SK-N-SH (cell line): ENCODE measurements around the gene GPR55. TPM values are rescaled to one million over a fixed set of nuclear protein-coding genes. Genes with fewer than 3 reads are reported as not detected.

Source experiments
- CTCF ChIA-PET: fragments of 300-600, 350-600 bp; formaldehyde crosslinking; extraction: SDS; loops from one replicate; lab custom pipeline; 2021; lab: Yijun Ruan, JAX
- POLR2A ChIA-PET: fragments of 350-600 bp; sonication (Branson Sonifier 250); formaldehyde crosslinking; extraction: SDS; loops from one replicate; lab custom pipeline; 2020; ENCODE audit warnings: antibody characterized with exemption, inconsistent platforms; lab: Yijun Ruan, JAX
- DNase-seq: peaks from one replicate; pipeline ENCODE4 v3.0.0; 2012
- H2AFZ ChIP-seq: fragments of 200-600 bp; sonication (generic); 2 replicates; pipeline ENCODE4 v1.8.1; 2016; ENCODE audit warnings: antibody characterized with exemption, mild to moderate bottlenecking, low read depth
- H3F3A ChIP-seq: fragments of 200-600 bp; sonication (generic); replicated peaks from 2 replicates; pipeline ENCODE3; 2016; ENCODE audit warnings: antibody characterized with exemption, mild to moderate bottlenecking; ENCODE audit not compliant: insufficient read depth
- H3K27ac ChIP-seq, 2 experiments: fragments of 200-500 bp in 1 of 2; fragments of 200-600 bp in 1 of 2; sonication (Bioruptor generic) in 1 of 2; sonication (generic), shearing (Covaris generic) in 1 of 2; 2 replicates each; pipeline versions ENCODE4 v1.5.1 to v1.6.1; 2014 to 2016; ENCODE audit warnings: low read depth in 2 of 2, inconsistent platforms in 1 of 2, low read length in 1 of 2, mild to moderate bottlenecking in 1 of 2, mixed read lengths in 1 of 2
- H3K27me3 ChIP-seq: fragments of 200-600 bp; sonication (generic), shearing (Covaris generic); 2 replicates; pipeline ENCODE4 v1.6.1; 2016; ENCODE audit warnings: mixed run types; ENCODE audit not compliant: insufficient read depth
- H3K36me3 ChIP-seq, 2 experiments: fragments of 200-500 bp in 1 of 2; fragments of 200-600 bp in 1 of 2; sonication (Bioruptor generic) in 1 of 2; sonication (generic) in 1 of 2; replicated peaks in 1 of 2; 2 replicates each; pipeline versions ENCODE3 to v1.5.1; 2014 to 2016; ENCODE audit warnings: low read length in 1 of 2, mild to moderate bottlenecking in 1 of 2; ENCODE audit not compliant: insufficient read depth in 2 of 2, control insufficient read depth in 1 of 2
- H3K4me1 ChIP-seq, 2 experiments: fragments of 200-500 bp in 1 of 2; fragments of 200-600 bp in 1 of 2; sonication (Bioruptor generic) in 1 of 2; sonication (generic), shearing (Covaris generic) in 1 of 2; 2 replicates each; pipeline versions ENCODE4 v1.5.1 to v1.6.1; 2014 to 2016; ENCODE audit warnings: low read depth in 1 of 2, low read length in 1 of 2, mixed run types in 1 of 2; ENCODE audit not compliant: insufficient read depth in 2 of 2, control insufficient read depth in 1 of 2
- H3K4me2 ChIP-seq: fragments of 200-600 bp; sonication (generic), shearing (Covaris generic); 2 replicates; pipeline ENCODE4 v1.6.1; 2017; ENCODE audit warnings: mixed run types
- H3K4me3 ChIP-seq, 2 experiments: fragments of 200-500 bp in 1 of 2; fragments of 200-600 bp in 1 of 2; sonication (Bioruptor generic) in 1 of 2; sonication (generic), shearing (Covaris generic) in 1 of 2; 2 replicates each; pipeline versions ENCODE4 v1.5.1 to v1.8.1; 2014 to 2016; ENCODE audit warnings: low read depth in 2 of 2, inconsistent platforms in 1 of 2, low read length in 1 of 2, mild to moderate bottlenecking in 1 of 2, mixed read lengths in 1 of 2, moderate library complexity in 1 of 2
- H3K79me2 ChIP-seq: fragments of 200-600 bp; sonication (generic); 2 replicates; pipeline ENCODE4 v1.8.1; 2017; ENCODE audit warnings: mild to moderate bottlenecking; ENCODE audit not compliant: insufficient read depth
- H3K9ac ChIP-seq: fragments of 200-600 bp; sonication (generic); 2 replicates; pipeline ENCODE4 v1.6.1; 2017; ENCODE audit warnings: mixed run types
- H3K9me2 ChIP-seq: fragments of 200-600 bp; sonication (generic); 2 replicates; pipeline ENCODE4 v1.6.1; 2017; ENCODE audit warnings: mixed run types
- H3K9me3 ChIP-seq: fragments of 200-600 bp; sonication (generic); 2 replicates; pipeline ENCODE4 v1.6.1; 2017; ENCODE audit warnings: mixed run types, mild to moderate bottlenecking, moderate library complexity
- H4K20me1 ChIP-seq: fragments of 200-600 bp; sonication (generic); 2 replicates; pipeline ENCODE4 v1.6.1; 2017; ENCODE audit warnings: mild to moderate bottlenecking, mixed run types; ENCODE audit not compliant: insufficient read depth
- CHD2 ChIP-seq: fragments of 150-350 bp; IDR thresholded peaks from 2 replicates; pipeline ENCODE4 v1.6.1; 2018; ENCODE audit warnings: low read length; ENCODE audit not compliant: partially characterized antibody
- ELF1 ChIP-seq: IDR thresholded peaks from 2 replicates; pipeline ENCODE4 v1.4.0; 2012
- GABPA ChIP-seq: IDR thresholded peaks from 2 replicates; pipeline ENCODE4 v1.4.0; 2012; ENCODE audit warnings: low read depth, mild to moderate bottlenecking
- JUND ChIP-seq: IDR thresholded peaks from 2 replicates; pipeline ENCODE4 v1.4.0; 2012
- MAX ChIP-seq: IDR thresholded peaks from 2 replicates; pipeline ENCODE4 v1.4.0; 2012; ENCODE audit warnings: low read depth
- MEF2A ChIP-seq: IDR thresholded peaks from 2 replicates; pipeline ENCODE4 v1.4.0; 2012; ENCODE audit warnings: low read depth, borderline replicate concordance
- MXI1 ChIP-seq: IDR thresholded peaks from 2 replicates; pipeline ENCODE4 v1.6.1; 2012; ENCODE audit warnings: mild to moderate bottlenecking, low read depth, low read length, improper control_type of control experiment
- SIN3A ChIP-seq: IDR thresholded peaks from 2 replicates; pipeline ENCODE4 v1.6.1; 2012; ENCODE audit warnings: low read depth, mild to moderate bottlenecking, low read length, moderate library complexity, borderline replicate concordance
- USF2 ChIP-seq: fragments of 150-350 bp; IDR thresholded peaks from 2 replicates; pipeline ENCODE4 v1.6.1; 2017; ENCODE audit warnings: antibody characterized with exemption, low read length, low read depth, borderline replicate concordance
- YY1 ChIP-seq: IDR thresholded peaks from 2 replicates; pipeline ENCODE4 v1.4.0; 2012; ENCODE audit warnings: low read depth, mild to moderate bottlenecking
- WGBS: methylation state at CpG from one replicate; pipeline ENCODE4 v1.1.6; 2017; ENCODE audit warnings: low lambda C conversion rate; 5-methylcytosine and 5-hydroxymethylcytosine counted together
- polyA plus RNA-seq, 3 experiments: library from polyadenylated mRNA; depleted of rRNA; stranded (reverse); fragments of >200 nt; gene quantifications; 2 replicates each; pipeline ENCODE4 v1.2.3, GENCODE V29; 2012

Gene GPR55
- polyA plus RNA-seq, 1 of the 3 experiments (the other 2 are of a cell fraction): not detected

GRCh38 chr2:230886206-230886605, 38.8 kb downstream of the GPR55 start:
- no peaks in the 10 kb centered on the region for H4K20me1 ChIP-seq
- H3K4me2 ChIP-seq: no peak overlapping the region
- TF ChIP-seq JUND (no peak), MEF2A (no peak), MAX (no peak), YY1 (no peak), CHD2 (no peak), USF2 (no peak)
- no peak overlapping the region for H3K9ac ChIP-seq
- no peaks in the 10 kb centered on the region for H3K9me2 ChIP-seq
- no peaks in the 10 kb centered on the region; the same call in 1 of the 2 replicates for H3K79me2 ChIP-seq
- peaks cover 0 to 13% of the 10 kb centered on the region in 2 experiments; a peak in 2 of 4 replicates for H3K4me1 ChIP-seq
- no peaks in the 10 kb centered on the region for H3F3A ChIP-seq
- no peak overlapping the region for H2AFZ ChIP-seq
- peak overlapping the region in 1 of 2 experiments; percentile 41; a peak in 1 of 4 replicates for H3K27ac ChIP-seq
- no peak overlapping the region for H3K4me3 ChIP-seq
- no peaks in the 10 kb centered on the region for H3K9me3 ChIP-seq
- H3K27me3 ChIP-seq: no peaks in the 10 kb centered on the region
- 57% methylated on average over 1 of the region's 5 CpGs for WGBS
- POLR2A ChIA-PET: interaction anchor here (0.7 to 1.1 kb wide), 2 partner anchors 17 to 22 kb away, joined by 4 read pairs; partner anchors contain the start of gene ITM2C
- DNase-seq: no peak
- CTCF ChIA-PET: interaction anchor here (0.7 to 3.6 kb wide), 10 partner anchors 13 to 101 kb away, joined by 3 to 18 read pairs (median 4); no protein-coding TSS in a partner anchor
- no peaks in the 10 kb centered on the region for H3K36me3 ChIP-seq

GRCh38 chr2:230885463-230886130, 39.4 kb downstream of the GPR55 start:
- H3F3A ChIP-seq: no peaks in the 10 kb centered on the region
- peak; percentile 83 for DNase-seq
- H3K9me3 ChIP-seq: no peaks in the 10 kb centered on the region
- no peak overlapping the region for H3K4me2 ChIP-seq
- H3K79me2 ChIP-seq: no peaks in the 10 kb centered on the region; the same call in 1 of the 2 replicates
- 73% methylated on average over 11 of the region's 11 CpGs for WGBS
- no peaks in the 10 kb centered on the region for H3K9me2 ChIP-seq
- no peaks in the 10 kb centered on the region for H3K27me3 ChIP-seq
- H3K4me3 ChIP-seq: no peak overlapping the region
- no peak overlapping the region for H3K9ac ChIP-seq
- no peaks in the 10 kb centered on the region for H4K20me1 ChIP-seq
- H3K36me3 ChIP-seq: no peaks in the 10 kb centered on the region
- POLR2A ChIA-PET: interaction anchor here (0.6 to 1.1 kb wide), 4 partner anchors 15 to 21 kb away, joined by 3 to 4 read pairs (median 4); partner anchors contain the start of gene ITM2C
- CTCF ChIA-PET: interaction anchor here (0.7 to 3.6 kb wide), 13 partner anchors 13 to 167 kb away, joined by 3 to 18 read pairs (median 4); partner anchors contain the start of gene ITM2C
- H3K4me1 ChIP-seq: peaks cover 0 to 13% of the 10 kb centered on the region in 2 experiments; a peak in 2 of 4 replicates
- H3K27ac ChIP-seq: peak overlapping the region in 1 of 2 experiments; percentile 41; a peak in 1 of 4 replicates
- H2AFZ ChIP-seq: no peak overlapping the region
- TF ChIP-seq ELF1 (no peak), MXI1 (peak; percentile 64; the same call in 1 of the 2 replicates)

- Histone ChIP-seq H3F3A (no peaks in the 10 kb centered on the region), H3K4me1 (peaks cover 0 to 13% of the 10 kb centered on the region in 2 experiments; a peak in 2 of 4 replicates), H3K27ac (no peak overlapping the region), H3K9me3 (no peaks in the 10 kb centered on the region), H2AFZ (no peak overlapping the region), H3K9me2 (no peaks in the 10 kb centered on the region), H4K20me1 (no peaks in the 10 kb centered on the region), H3K79me2 (no peaks in the 10 kb centered on the region; the same call in 1 of the 2 replicates), H3K4me3 (no peak overlapping the region), H3K27me3 (no peaks in the 10 kb centered on the region), H3K36me3 (peaks cover 0 to 27% of the 10 kb centered on the region in 2 experiments), H3K4me2 (no peak overlapping the region), H3K9ac (no peak overlapping the region)
- POLR2A ChIA-PET: interaction anchor here (0.7 kb wide), 1 partner anchor 13 kb away, joined by 4 read pairs; no protein-coding TSS in a partner anchor
- TF ChIP-seq GABPA (no peak), ELF1 (no peak), SIN3A (no peak)
- no peak for DNase-seq
- 85% methylated on average over 5 of the region's 7 CpGs for WGBS
- CTCF ChIA-PET: interaction anchor here (0.9 to 1.1 kb wide), 2 partner anchors 11 to 31 kb away, joined by 3 to 4 read pairs; no protein-coding TSS in a partner anchor
Measured at GRCh38 chr2:230881840-230882239, 43.2 kb downstream of the GPR55 start.
